Stomach (tissue), 4 donors: ENCODE measurements around the gene GRIA3.

ENCODE experiments used
- CTCF ChIP-seq, 7 experiments: fragments of 450-650 bp in 4 of 7; fragments of 200-600 bp in 3 of 7; sonication (generic) in 3 of 7; IDR thresholded peaks; one replicate each; pipeline ENCODE4 v1.5.1; 2016 to 2019; ENCODE audit warnings: antibody characterized with exemption in 7 of 7, control low read depth in 2 of 7, mild to moderate bottlenecking in 1 of 7
- EP300 ChIP-seq: sonication (generic); formaldehyde crosslinking; IDR thresholded peaks from one replicate; pipeline ENCODE4 v1.6.1; 2017; ENCODE audit warnings: antibody characterized with exemption
- POLR2A ChIP-seq, 4 donors: fragments of 450-650 bp; IDR thresholded peaks; one replicate each; pipeline ENCODE4 v1.6.1; 2016; ENCODE audit warnings: antibody characterized with exemption in 4 of 4, control low read depth in 2 of 4, mild to moderate bottlenecking in 1 of 4, moderate library complexity in 1 of 4
- POLR2AphosphoS5 ChIP-seq, 3 donors: sonication (generic); formaldehyde crosslinking; IDR thresholded peaks; one replicate each; pipeline ENCODE4 v1.6.1; 2016; ENCODE audit warnings: antibody characterized with exemption in 3 of 3

- no peak for TF ChIP-seq CTCF (IDR thresholded peaks at IDR 0.05)
- TF ChIP-seq POLR2A (IDR thresholded peaks at IDR 0.05) = no peak
- no peak for TF ChIP-seq POLR2AphosphoS5 (IDR thresholded peaks at IDR 0.05)
- no peak for TF ChIP-seq EP300
These were observed 129.4 kb downstream of the GRIA3 start for GRCh38 chrX:123313486-123313885.
